HG03064 (cell line): ENCODE data around the gene TMEM121.

Experiments
- ATAC-seq: cut with Tn5 transposase; IDR thresholded peaks from one replicate; pipeline ENCODE4 v1.9.1; 2021; ENCODE audit warnings: low read depth; ENCODE audit not compliant: unreplicated experiment

Gene TMEM121

GRCh38 chr14:105527381-105527825, 1.0 kb downstream of the TMEM121 start:
- ATAC-seq = no peak

DNA sequence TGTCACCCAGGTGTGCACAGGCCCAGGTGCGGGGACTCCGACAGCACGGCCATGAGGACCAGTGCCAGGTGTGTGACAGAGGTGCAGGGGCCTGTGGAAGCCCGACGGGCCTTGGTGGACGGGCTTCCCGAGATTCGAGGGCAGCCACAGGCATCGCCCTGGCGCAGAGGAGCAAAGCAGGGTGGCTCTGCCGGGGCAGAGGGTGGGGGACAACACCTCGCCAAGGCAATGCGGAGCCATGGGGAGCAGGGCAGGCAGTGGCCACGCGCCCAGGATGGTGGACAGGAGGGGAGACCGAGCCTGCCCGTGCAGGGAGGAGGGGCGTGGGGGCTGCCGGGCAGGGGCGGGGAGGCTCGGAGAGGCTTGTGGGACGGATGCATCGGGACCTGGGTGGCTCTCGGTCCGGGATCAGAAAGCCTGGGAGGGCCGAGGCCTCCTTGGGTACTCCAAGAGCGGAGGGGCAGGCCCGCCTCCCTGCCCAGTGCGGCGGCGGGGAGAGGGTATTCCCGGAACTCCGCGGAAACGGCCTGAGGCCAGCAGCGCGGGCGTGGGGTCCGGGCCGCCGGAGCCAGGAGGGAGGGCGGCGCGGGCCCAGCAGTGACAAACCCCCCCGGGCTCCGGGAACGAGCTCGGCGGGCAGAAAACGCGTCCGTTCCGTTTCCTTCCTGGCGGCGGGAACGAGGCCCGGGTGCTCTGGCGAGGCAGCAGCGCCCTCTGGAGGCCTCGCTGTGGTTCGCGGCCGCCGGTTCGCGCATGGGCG, 1.6 kb downstream of the TMEM121 start:
- ATAC-seq = peak; percentile 57

- no peak for ATAC-seq
These were observed 2.4 kb downstream of the TMEM121 start for GRCh38 chr14:105528586-105529318.

DNA sequence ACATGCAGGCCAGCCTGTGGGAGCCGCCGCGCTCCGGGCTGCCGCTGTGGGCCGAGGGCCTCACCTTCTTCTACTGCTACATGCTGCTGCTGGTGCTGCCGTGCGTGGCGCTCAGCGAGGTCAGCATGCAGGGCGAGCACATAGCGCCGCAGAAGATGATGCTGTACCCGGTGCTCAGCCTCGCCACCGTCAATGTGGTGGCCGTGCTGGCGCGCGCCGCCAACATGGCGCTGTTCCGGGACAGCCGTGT, 2.9 kb downstream of the TMEM121 start:
- ATAC-seq = no peak

GRCh38 chr14:105529569-105530284, 3.3 kb downstream of the TMEM121 start:
- no peak for ATAC-seq

GRCh38 chr14:105530285-105531087, 4.1 kb downstream of the TMEM121 start:
- no peak for ATAC-seq

DNA sequence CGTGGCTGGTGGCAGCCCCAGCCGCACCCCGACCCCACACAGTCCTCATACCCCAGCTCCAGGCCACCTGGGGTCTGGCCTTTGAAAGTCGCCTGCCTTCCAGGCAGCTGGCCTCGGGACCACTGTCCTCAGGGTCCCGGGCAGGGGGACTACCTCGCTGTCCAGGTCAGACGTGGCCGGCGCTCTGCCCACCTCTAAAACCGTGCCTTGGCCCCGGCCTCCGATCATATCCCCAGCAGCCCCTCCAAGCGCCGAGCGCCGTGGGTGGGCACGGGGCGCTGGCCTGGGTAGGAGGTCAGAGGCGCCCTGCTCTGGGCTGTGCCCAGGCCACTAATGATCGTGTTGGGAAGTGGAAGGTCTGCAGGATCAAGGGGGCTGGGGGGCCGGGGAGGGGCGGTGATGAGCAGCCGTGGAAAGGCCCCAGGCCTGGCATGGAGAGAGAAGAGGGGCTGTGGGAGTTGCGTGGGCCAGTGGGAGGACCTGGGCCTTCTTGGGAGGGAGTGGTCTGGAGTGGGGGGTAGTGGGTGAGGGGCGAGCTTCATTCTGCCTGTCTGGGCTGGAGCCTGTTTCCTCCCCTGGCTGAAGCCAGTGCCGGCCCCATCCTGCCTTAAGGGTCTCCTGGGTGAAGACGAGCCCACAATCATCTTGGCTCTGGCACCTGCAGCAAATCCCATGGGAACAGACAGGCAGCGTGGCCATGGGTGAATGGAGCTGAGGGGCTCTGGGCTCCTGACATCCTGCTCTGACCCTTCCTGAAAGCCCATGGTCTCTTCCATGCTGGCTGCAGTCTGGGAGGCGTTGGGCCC, 4.9 kb downstream of the TMEM121 start:
- ATAC-seq = no peak

DNA sequence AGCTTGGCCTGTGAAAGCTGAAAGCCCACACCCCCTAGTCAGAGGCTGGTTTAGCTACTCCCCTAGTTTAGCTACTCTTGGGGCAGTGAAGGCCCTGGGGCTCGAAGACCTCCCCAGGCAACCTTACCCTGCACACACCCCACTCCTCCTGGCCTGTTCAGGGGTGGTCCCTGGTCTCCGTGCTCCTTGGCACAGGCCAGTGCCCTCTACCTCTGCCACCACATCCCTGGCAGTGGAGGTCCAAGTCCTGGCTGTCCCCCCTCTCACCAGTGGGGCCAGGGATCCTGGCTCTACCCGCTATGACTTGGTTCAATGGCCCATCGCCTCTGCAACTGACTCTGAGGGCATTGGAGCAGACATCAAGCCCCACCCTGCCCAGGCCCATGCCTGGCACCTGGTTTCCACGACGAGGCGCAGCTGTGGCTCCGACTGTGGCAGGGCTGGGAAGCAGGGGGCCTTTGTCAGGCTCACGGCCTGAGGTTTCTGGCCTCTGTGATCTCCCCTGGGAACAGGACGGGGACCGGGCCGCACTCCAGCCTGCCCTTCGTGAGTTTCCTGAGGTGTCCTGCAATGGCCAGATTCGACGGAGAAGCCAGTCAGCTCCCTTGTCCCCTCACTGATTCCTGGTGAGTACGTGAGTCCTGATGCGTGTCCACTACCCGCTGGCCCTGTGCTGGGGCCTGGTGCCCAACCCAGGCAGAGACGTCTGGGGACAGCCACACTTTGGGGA, 5.7 kb downstream of the TMEM121 start:
- no peak for ATAC-seq

DNA sequence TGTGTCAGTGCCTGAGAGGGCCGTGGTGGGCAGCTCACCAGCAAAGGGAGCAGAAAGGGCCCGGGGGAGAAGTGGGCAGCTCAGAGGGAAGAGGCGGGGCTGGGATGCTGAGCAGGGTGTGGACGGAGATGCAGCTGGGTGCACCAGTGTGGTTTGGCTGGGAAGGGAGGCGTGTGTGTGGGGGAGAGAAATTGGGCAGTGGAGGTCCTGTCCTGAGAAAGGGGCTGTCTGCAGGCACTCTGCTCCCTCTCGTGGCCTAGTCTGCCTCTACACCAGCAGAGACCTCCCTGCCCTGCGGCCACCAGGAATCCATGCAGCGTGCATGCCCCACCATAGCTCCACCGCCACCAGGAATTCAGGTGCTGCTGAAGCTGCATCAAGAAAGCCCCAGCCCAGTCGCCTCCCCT, 6.4 kb downstream of the TMEM121 start:
- ATAC-seq = no peak

DNA sequence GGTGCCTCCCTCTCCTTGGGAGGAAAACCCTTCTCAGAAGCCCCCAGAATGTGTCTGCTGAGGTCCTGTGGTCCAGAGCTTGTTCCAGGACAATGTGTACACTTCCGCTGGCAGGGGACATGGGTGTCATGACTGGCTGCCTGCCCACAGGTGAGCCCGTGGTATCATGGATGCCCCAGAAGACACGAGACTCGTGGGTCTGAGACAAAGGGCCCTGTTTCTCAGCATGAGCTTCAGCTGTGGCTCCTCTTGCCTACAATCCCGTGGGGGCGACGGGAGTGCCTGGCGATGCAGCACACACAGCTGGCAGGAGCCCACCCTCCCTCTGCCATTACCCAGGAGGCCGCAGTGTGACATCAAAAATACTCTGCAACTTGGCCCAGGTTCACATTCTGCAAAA, 7.0 kb downstream of the TMEM121 start:
- no peak for ATAC-seq

DNA sequence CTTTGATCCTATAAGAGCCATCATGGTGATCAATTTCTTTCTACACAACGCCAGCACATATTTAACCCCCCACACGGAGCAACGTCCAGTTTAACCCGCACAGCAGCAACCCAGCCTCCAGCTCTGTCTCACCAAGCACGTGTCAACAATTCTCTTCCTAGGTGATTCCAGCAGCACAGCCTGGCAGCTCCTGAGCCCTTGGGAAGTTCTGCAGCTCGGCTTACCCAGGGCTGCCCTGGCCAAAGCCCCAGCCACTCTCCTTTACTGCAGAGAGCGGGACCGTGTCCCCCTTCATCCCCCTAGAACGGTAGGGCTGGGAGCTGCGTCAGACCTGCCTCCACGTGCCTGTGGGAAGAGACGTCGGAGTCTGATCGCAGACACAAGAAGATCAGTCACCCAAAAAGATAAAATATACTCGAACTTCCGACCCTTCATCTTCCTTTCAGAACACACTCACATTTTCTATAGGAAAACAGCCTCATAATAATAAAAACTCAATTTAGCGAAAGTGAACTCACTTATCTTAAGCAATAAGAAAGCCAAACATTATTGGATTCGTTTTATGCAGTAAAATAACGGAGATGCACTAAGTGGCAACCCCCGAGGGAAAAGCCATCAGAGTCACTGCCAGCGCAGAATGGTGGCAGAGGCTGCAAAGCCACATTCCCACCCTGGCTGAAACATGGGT, 7.6 kb downstream of the TMEM121 start:
- no peak for ATAC-seq

DNA sequence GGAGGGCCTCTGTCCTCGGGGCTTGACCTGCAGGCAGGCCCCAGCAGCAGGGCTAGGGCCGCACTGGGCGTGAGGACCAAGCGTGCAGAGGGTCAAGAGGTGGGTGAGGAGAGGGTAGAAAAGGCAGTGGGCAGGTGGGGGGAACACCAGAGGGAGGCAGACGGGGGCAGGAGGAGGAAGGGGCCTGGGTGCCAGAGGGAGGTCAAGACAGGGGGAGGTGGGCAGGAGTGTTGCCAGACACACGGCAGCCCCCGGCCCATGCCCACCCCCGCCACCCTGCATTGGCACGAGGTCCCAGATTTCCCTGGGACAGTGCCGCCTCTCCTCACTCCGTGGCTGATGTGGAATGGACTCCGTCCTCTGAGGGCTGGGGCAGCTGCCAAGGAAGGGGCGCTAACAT, 8.2 kb downstream of the TMEM121 start:
- no peak for ATAC-seq

GRCh38 chr14:105536051-105536450, 9.7 kb downstream of the TMEM121 start:
- ATAC-seq = no peak

- no peak for ATAC-seq
These were observed 10.6 kb downstream of the TMEM121 start for GRCh38 chr14:105536691-105537579.

DNA sequence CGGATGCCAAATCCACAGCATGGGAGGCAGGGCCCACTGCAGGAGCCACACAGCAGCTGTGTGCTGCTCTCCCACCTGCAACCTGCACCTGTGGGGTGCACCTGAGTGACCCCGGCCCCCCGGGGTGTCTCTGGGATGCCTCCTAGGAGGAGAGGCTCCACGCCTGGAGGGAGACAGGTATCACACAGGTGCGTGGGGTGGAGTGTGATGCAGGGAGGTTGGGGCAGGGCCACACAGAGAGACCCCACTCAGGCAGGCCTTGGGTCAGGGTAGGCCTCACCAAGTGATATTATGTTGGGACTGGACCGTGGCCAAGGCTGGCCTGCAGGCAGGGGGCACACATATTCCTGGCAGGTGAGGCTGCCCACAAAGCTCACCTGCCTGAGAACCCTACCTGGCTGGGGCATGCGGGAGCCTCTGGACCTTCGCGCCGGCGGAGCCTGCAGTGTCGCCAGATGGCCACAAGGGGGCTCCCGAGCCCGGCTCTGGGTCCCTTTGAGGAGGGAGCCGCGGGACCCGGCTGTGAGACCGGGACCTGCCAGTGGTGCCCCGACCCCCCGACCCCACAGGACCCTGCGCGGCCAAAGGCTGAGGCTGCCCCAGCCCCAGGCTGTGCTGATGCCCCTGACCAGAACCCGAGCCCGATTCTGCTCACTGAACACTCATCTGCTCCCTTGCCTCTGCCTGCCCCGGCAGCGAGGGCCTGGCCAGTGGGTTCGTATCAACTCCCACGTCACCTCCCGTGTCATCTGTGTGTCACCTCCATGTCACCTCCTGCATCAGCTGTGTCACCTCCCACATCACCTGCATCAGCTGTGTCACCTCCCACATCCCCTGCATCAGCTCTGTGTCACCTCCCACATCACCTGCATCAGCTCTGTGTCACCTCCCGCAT, 11.4 kb downstream of the TMEM121 start:
- ATAC-seq = no peak

- ATAC-seq = no peak
These were observed 12.2 kb downstream of the TMEM121 start for GRCh38 chr14:105538481-105539049.

- no peak for ATAC-seq
These were observed 14.4 kb downstream of the TMEM121 start for GRCh38 chr14:105540811-105541210.
